Stimulated activated CD4-positive, alpha-beta T cell treated with anti-CD3 and anti-CD28 coated beads, Interleukin-12 subunit alpha, Interleukin-12 subunit beta, amount 100 ng/mL, for 24 hours (primary cell): ENCODE data around the gene MRPL52.
"Not testable (repeated sequence)": the region's sequence is repeated elsewhere in the genome, so short reads cannot be mapped to it uniquely, and the experiment has no call there.

Experiments used
- DNase-seq, 2 experiments: peaks; one replicate each; pipeline ENCODE4 v3.0.0-alpha.2; 2020; ENCODE audit warnings: low read depth in 2 of 2

The MRPL52 gene

DNA sequence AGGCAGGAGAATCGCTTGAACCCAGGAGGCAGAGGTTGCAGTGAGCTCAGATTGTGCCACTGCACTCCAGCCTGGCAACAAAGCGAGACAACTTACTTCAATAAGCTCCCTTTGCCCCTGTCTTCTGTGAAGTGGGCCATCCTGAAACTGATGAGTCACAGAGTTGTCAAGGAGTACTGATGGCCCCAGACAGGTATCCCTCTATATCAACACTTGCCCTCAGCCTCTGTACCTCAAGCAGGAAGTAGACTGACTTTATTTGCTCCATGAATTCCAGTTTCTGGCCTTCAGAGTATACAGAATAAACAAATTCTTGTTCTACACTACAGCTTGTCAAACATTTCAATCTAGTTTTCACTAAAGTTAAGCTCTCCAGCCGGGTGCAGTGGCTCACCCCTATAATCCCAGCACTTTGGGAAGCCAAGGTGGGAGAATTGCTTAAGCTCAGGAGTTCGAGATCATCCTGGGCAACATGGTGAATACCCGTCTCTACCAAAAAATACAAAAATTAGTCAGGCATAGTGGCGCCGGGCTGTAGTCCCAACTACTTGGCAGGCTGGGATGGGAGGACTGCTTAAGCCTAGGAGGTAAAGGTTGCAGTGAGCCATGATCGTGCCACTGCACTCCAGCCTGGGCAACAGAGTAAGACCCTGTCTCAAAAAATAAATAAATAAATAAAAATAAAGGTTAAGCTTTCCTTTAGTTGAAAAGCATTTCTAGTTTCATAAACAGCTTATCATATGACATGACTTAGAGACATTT, 25.5 kb downstream of the MRPL52 start:
- no peak for DNase-seq

DNA sequence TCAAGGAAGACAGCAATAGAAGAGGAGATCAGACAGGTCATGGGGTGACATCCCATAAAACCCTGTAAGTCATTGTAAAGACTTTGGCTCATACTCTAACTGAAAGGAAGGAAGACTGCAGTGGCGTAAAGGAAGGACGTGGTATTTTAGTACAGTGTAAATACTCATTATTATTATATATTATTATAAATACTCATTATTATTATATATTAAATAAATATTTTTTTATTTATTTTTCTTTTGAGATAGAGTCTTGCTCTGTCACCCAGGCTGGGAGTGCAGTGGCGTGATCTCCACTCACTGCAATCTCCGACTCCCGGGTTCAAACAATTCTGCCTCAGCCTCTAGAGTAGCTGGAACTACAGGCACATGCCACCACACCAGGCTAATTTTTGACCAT, 26.7 kb downstream of the MRPL52 start:
- DNase-seq: no peak

DNA sequence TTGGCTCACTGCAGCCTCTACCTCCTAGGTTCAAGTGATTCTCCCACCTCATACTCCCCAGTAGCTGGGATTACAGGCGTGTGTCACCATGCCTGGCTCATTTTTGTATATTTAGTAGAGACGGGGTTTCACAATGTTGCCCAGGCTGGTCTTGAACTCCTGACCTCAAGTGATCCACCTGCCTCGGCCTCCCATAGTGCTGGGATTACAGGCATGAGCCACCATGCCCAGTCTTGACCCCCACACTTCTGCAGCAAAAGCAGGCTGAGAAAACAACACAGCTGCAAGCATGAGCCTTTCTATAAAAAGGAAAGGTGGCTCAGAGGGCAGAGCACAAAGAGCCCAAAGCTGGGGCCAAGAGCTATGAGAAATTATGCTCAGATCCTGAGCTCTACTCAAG, 30.7 kb downstream of the MRPL52 start:
- DNase-seq: not testable (repeated sequence)

DNA sequence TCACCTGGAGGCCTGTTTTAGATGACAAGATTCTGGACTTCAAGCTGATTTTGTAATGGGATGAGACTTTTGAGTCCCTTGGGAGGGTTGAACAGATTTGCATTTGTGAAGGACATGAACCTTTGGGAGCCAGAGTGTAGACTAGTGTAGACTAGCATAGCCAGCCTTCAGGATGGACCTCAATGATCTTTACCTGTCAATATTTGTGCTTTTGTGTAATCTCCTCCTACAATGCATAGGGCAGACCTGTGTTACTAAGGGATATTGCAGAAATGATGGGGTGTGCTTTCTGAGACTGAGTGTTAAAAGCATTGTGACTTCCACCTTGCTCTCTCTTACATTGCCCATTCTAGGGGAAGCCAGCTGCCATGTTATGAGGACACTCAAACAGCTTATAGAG, 32.0 kb downstream of the MRPL52 start:
- no peak for DNase-seq

DNA sequence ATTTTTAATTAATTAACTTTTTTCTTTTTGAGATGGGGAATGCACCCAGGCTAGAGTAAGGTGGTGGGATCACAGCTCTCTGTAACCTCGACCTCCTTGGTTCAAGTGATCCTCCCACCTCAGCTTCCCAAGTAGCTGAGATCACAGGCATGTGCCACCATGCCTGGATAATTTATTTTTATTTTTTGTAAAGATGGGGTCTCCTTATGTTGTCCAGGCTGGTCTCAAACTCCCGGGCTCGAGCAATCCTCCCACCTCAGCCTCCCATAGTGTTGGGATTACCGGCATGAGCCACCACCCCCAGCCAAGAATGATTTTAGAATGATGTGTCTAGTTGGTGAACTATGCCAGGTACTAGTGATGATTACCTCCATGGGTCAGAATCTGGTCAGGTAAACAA, 35.3 kb downstream of the MRPL52 start:
- no peak for DNase-seq

DNA sequence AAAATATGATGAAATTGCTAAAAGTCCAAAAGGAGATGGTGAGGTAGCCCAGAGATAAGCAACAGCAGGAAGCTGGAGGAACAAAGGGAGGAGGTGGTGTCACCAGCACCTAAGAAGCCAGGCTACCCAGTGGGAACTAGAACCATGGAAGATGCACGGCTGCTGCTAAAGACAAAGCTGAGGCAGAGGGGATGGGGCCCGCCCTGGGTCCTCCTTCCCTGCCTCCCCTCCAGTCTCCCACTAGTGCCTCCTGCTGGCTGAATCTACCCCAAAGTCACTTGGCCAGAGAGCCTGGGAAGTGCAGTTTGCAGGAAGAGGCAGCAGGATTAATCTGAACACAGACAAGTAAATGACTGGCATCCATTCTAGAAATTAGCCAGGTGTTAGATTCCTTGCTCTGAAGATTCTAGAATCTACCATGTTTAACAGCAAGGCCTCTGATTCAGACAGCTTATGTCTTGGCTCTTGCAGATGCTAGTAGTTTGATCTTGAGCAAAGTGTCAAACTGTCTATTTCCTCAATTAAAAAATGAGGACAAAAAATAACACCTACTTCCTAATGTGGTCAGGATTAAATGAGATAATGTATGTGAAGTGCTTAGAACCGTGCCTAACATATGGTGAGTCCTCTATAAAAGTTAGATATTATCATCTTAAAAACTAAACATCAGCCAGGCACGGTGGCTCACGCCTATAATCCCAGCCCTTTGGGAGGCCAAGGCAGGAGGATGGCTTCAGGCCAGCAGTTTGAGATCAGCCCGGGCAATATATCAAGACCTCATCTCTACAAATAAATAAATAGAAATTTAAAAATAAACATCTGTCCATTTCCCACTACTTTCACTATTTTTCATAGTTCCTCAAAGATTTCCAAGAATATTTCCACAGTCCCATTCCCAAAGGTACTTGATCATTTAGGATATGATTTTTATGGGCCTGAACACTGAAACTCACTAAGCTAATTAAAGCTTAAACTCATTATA, 36.0 kb downstream of the MRPL52 start:
- DNase-seq: no peak

DNA sequence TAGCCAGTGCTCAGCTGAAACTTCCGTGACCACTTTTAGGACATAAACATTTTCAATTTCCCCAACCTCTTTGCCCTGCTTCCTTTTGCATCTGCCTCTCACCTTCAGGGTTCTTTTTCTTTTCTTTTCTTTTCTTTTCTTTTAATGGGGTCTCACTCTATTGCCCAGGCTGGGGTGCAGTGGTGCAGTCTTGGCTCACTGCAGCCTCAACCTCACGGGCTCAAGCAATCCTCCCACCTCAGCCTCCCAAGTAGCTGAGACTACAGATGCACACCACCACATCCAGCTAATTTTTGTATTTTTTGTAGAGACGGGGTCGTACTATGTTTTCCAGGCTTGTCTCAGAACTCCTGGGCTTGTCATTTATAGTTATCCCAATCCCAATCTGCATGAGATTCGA, 37.2 kb downstream of the MRPL52 start:
- DNase-seq: no peak

DNA sequence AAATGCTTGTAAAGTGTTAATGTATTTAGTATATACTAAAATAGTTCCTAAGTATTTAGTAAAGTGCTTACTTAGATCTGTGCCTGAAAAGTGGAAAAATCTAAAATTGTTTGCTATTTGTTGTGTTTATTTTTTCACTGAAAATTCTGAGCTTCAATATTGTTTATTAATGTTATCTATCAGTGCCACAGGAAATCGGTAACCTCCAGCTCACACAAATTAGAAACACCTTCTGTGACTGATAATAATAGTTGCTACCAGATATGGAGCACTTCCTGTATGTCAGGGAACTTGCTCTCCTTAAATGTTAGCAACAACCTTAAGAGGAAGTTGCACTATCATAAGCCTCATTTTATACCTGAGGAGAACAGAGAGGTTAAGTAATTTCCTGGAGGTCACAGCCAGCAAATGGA, 41.1 kb downstream of the MRPL52 start:
- no peak for DNase-seq

DNA sequence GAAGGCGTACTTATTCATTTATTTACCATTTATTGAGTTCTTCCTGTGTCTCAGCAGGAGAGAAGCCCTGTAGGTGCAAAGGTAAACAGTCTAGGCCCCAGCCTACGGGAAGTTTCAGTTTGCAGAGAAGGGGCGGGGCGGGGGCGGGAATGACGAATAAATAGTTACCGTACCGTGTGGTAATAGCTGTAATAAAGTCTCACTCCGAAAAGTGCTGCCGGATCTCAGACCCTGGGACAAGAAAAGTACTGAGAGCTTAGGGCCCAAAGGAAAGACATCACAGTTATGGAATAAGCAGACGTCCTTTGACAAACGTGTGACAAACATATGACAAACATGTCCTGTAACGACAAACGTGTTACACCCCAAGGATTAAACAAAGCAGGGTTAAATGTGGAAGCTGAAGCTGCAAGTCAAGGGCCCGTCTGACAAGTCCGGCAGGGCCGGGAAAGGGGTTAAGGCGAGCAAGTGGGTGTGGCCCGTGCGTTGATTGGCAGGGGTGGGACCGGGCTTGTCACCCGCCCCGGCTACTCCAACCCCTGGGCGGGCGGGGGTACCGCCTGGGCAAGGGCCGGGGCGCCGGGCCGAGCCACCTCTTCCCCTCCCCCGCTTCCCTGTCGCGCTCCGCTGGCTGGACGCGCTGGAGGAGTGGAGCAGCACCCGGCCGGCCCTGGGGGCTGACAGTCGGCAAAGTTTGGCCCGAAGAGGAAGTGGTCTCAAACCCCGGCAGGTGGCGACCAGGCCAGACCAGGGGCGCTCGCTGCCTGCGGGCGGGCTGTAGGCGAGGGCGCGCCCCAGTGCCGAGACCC, 41.7 kb downstream of the MRPL52 start, which contains the start of gene LRP10:
Gene LRP10 (plus strand): TSS at position 517 of the 809 bp plus-strand sequence. CDS start 564 bp downstream, outside the sequence.
- DNase-seq: peak; percentile 43 to 76

DNA sequence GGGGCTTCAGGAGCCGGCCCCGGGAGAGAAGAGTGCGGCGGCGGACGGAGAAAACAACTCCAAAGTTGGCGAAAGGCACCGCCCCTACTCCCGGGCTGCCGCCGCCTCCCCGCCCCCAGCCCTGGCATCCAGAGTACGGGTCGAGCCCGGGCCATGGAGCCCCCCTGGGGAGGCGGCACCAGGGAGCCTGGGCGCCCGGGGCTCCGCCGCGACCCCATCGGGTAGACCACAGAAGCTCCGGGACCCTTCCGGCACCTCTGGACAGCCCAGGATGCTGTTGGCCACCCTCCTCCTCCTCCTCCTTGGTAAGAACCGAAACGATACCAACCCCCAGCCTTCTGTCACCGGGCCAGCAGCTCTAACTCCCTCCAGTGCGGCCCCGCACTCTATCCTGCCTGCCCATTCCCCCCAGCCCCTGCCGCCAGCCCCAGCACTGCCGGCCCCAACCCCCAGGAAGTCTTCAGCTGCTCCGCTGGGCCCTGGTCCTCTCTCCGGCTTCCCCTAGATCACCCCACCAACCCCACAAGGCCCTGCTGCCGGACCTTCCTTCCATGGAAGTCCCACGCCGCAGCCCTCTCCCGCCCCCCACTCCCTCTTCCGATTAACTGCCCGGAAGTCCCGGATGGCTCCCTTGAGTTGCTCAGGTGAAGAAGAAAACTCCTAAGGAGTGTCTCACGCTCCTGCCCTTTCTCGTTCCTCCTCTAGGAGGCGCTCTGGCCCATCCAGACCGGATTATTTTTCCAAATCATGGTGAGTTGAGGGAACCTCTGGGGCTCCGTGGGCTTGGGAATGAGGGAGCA, 42.5 kb downstream of the MRPL52 start:
- DNase-seq: peak; percentile 45 to 77

DNA sequence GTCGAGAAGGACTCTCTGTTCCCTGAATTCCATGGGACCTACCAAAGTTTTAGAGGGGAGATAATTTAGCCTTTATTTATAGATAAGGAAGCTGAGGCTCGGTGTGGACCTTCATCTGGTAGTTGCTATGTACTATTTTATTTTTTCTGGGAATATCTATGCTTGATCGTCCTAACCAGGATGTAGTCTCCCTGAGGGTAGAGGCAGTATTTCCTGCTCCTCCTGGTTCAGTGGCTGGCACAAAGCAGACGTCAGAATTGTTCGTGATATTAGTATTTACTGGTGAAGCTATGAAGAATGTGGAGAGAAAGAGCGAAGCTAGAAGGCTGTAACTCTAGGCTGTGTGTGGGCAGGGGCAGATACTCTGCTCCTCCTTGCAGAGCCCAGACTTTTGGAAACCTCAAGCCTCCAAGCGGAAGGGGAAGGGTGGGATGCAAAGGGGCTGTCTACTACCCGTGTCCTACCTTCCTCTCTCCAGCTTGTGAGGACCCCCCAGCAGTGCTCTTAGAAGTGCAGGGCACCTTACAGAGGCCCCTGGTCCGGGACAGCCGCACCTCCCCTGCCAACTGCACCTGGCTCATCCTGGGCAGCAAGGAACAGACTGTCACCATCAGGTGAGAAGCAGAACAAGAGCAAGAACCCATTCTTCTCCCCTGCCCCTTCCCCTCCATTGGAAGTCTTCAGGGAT, 43.3 kb downstream of the MRPL52 start:
- no peak for DNase-seq

DNA sequence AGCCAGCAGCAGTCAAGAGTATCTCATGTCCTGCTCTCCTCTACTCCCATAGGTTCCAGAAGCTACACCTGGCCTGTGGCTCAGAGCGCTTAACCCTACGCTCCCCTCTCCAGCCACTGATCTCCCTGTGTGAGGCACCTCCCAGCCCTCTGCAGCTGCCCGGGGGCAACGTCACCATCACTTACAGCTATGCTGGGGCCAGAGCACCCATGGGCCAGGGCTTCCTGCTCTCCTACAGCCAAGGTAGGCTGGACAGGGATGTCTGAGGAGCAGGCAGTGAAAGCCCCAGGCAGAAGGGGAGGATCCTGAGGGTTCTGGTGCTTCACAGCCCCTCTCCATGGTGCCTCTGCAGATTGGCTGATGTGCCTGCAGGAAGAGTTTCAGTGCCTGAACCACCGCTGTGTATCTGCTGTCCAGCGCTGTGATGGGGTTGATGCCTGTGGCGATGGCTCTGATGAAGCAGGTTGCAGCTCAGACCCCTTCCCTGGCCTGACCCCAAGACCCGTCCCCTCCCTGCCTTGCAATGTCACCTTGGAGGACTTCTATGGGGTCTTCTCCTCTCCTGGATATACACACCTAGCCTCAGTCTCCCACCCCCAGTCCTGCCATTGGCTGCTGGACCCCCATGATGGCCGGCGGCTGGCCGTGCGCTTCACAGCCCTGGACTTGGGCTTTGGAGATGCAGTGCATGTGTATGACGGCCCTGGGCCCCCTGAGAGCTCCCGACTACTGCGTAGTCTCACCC, 45.5 kb downstream of the MRPL52 start:
- no peak for DNase-seq

DNA sequence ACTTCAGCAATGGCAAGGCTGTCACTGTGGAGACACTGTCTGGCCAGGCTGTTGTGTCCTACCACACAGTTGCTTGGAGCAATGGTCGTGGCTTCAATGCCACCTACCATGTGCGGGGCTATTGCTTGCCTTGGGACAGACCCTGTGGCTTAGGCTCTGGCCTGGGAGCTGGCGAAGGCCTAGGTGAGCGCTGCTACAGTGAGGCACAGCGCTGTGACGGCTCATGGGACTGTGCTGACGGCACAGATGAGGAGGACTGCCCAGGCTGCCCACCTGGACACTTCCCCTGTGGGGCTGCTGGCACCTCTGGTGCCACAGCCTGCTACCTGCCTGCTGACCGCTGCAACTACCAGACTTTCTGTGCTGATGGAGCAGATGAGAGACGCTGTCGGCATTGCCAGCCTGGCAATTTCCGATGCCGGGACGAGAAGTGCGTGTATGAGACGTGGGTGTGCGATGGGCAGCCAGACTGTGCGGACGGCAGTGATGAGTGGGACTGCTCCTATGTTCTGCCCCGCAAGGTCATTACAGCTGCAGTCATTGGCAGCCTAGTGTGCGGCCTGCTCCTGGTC, 46.1 kb downstream of the MRPL52 start:
- no peak for DNase-seq

DNA sequence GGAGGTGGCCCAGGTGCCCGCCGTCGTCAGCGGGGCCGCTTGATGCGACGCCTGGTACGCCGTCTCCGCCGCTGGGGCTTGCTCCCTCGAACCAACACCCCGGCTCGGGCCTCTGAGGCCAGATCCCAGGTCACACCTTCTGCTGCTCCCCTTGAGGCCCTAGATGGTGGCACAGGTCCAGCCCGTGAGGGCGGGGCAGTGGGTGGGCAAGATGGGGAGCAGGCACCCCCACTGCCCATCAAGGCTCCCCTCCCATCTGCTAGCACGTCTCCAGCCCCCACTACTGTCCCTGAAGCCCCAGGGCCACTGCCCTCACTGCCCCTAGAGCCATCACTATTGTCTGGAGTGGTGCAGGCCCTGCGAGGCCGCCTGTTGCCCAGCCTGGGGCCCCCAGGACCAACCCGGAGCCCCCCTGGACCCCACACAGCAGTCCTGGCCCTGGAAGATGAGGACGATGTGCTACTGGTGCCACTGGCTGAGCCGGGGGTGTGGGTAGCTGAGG, 47.4 kb downstream of the MRPL52 start:
- no peak for DNase-seq

DNA sequence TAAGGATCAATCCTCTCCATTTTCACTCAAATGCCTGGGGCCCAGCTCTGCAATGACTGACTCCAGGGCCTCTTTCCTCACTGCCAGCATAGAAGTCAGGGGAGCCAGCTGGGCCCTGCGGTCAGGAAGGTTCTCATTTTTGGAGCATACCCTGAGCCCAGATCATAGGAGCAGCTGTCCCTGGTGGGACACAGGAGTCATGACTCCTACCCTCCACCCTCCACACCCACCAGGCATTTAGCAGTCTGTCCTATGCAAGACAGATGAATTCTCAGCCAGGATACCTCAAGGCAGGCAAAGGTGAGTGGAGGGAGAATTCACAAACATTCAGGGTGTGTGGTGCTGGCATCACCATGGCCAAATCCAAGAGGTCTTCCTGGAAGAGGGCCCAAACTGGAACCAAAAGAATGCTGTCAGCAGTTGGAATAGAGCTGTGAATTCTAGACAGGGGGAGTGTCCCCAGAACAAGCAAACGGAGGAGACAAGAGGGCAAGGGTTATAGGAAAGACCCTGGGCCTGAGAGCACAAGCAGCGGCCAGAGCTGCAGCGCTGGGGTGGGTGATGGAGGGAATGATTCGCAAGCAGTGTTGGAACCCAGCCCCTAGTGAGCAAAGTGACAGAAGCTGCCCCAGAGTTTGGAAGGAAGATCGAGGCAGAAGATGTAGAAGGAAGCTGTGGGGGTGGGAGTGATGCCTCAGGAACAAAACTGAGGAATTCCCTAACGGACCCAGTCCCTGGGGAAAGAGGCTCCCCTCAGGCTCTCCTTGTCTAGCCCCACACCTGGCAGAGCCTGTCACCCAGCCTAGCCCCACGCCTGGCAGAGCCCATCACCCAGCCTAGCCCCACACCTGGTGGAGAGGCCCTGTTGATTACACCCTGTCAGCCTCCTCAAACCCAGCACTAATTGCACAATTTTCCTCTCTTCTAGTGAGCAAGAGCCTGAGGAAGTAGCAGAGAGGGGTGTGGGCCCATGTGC, 48.9 kb downstream of the MRPL52 start:
- no peak for DNase-seq

DNA sequence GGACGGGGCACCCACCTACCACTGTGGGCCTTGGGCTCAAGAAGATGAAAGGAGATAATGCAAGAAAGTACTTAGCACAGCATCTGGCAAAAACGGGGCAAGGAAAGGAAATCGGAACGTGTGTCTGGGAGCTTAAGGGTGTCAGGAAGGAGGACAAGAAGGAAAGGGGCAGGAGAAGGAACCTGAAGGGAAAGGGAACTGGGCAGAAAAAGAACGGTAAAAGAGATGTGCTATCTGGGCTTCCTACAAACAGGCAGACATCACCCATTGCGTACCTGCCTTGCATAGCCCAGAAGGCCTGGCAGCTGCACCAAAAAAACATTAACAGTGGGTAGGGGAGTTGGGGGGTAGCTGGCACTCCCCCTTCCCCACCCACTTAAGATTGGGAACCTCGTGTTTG, 52.4 kb downstream of the MRPL52 start:
- DNase-seq: no peak

DNA sequence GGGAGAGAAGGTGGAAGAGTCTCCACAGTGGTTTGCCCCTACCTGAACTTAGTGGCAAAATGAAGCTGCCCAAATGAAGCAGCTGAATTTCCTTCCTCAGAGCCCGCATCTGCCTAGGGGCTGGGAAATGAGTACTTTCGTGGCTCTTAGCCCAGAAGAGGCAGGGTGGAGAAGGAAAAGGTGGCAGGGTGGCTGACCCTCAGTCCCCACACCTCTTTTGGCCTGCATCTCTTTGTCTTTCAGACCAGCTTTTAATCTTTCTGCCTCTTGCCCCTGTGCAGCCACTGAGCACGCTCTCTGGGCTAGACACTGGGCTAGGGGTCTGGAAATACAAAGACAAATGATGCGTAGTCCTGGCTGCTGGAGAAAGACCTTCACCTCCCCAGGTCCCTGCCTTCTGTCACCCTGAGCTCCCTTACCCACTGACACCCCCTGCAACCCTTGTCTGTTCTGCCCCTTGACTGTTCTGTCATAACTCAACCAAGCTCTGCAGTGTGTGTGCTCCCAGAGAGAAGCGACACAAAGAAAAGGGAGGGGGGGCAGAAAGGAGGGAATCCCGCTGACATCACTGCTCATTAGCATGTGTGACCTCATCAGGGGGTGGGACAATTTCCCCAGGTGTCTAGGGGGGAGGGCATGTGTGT, 53.0 kb downstream of the MRPL52 start:
- DNase-seq: no peak
